K562 (cell line): ENCODE results near the gene PLCB1. TPM values are rescaled to one million over a fixed set of nuclear protein-coding genes. Genes with fewer than 3 reads are reported as not detected.

ENCODE experiments used
- ATAC-seq: fragments of 200-7000 bp; cut with Tn5 transposase; 3 replicates; pipeline ENCODE4 v1.9.1; 2020; ENCODE audit warnings: moderate library complexity
- BruUV-seq: library from RNA; stranded (reverse); fragments of 400-500 nt; replicated peaks from 2 replicates; lab custom pipeline; 2021; lab: Mats Ljungman, UMichigan
- CTCF ChIA-PET: fragments of 300-600 bp; formaldehyde crosslinking; extraction: SDS; loops from one replicate; lab custom pipeline; 2021; ENCODE audit warnings: low intra/inter-chr PET ratio; lab: Yijun Ruan, JAX
- POLR2A ChIA-PET: fragments of 300-600, 350-650 bp; sonication (Branson Sonifier 250); formaldehyde crosslinking; extraction: SDS; loops from one replicate; lab custom pipeline; 2021; ENCODE audit warnings: antibody characterized with exemption, inconsistent platforms; lab: Yijun Ruan, JAX
- DNase-seq, 4 experiments: peaks; one replicate each; pipeline versions ENCODE4 v3.0.0 to v3.0.0-alpha.2; 2011 to 2018; ENCODE audit warnings: low spot score in 3 of 4, mixed read lengths in 3 of 4; ENCODE audit errors: extremely low read depth in 1 of 4
- FAIRE-seq: peaks from 2 replicates; lab custom pipeline; 2011; peaks lifted over from hg19 to GRCh38; lab: Jason Lieb, UNC
- H2AFZ ChIP-seq: 2 replicates; pipeline ENCODE4 v1.6.0; 2011; ENCODE audit warnings: low read depth, low read length, control low read depth, inconsistent platforms
- H3K27ac ChIP-seq: fragments of 200-600 bp; 3 replicates; pipeline ENCODE4 v1.8.0; 2011; ENCODE audit warnings: low read depth, mild to moderate bottlenecking, control low read depth, inconsistent platforms, low read length, moderate library complexity, mixed read lengths; ENCODE audit errors: extremely low read depth
- H3K27me3 ChIP-seq, 2 experiments: fragments of 300-600 bp in 1 of 2; 2 replicates in 1 of 2; 3 replicates in 1 of 2; pipeline versions ENCODE4 v1.6.0 to v1.8.0; 2011; ENCODE audit warnings: inconsistent platforms in 2 of 2, low read length in 2 of 2, mild to moderate bottlenecking in 1 of 2, mixed read lengths in 1 of 2, moderate library complexity in 1 of 2; ENCODE audit not compliant: control insufficient read depth in 2 of 2, insufficient read depth in 2 of 2
- H3K36me3 ChIP-seq: fragments of 300-600 bp; 3 replicates; pipeline ENCODE4 v1.8.0; 2011; ENCODE audit warnings: mild to moderate bottlenecking, low read length, inconsistent platforms; ENCODE audit not compliant: control insufficient read depth, insufficient read depth
- H3K4me1 ChIP-seq, 2 experiments: fragments of 200-600 bp in 1 of 2; replicated peaks in 1 of 2; 2 replicates in 1 of 2; 3 replicates in 1 of 2; pipeline versions ENCODE4 v1.5.1 to v1.8.0; 2011; ENCODE audit warnings: inconsistent platforms in 2 of 2, low read length in 2 of 2, mild to moderate bottlenecking in 1 of 2, mixed read lengths in 1 of 2, moderate library complexity in 1 of 2; ENCODE audit not compliant: control insufficient read depth in 2 of 2, insufficient read depth in 2 of 2
- H3K4me2 ChIP-seq: 2 replicates; pipeline ENCODE4 v1.6.1; 2011; ENCODE audit warnings: low read length, control low read depth, inconsistent platforms, mixed read lengths; ENCODE audit not compliant: insufficient read depth
- H3K4me3 ChIP-seq: fragments of 200-600 bp; sonication (generic), shearing (Covaris generic); 2 replicates; pipeline ENCODE4 v1.5.1; 2016; ENCODE audit warnings: control low read depth, inconsistent platforms
- H3K79me2 ChIP-seq: fragments of 200-600 bp; 3 replicates; pipeline ENCODE4 v1.8.0; 2011; ENCODE audit warnings: low read length, inconsistent platforms; ENCODE audit not compliant: control insufficient read depth, insufficient read depth
- H3K9ac ChIP-seq, 2 experiments: 2 replicates each; pipeline versions ENCODE4 v1.6.0 to v1.6.1; 2011; ENCODE audit warnings: low read depth in 2 of 2, low read length in 2 of 2, control low read depth in 1 of 2, inconsistent platforms in 1 of 2, mild to moderate bottlenecking in 1 of 2, mixed read lengths in 1 of 2; ENCODE audit not compliant: insufficient read depth in 1 of 2
- H3K9me1 ChIP-seq: one replicate; pipeline ENCODE4 v1.6.0; 2011; ENCODE audit warnings: inconsistent platforms, mild to moderate bottlenecking, low read length, moderate library complexity; ENCODE audit not compliant: control insufficient read depth, insufficient read depth
- H3K9me3 ChIP-seq: replicated peaks from 2 replicates; pipeline ENCODE4 v1.5.1; 2011; ENCODE audit warnings: low read depth, low read length, inconsistent platforms; ENCODE audit not compliant: control insufficient read depth, insufficient read depth
- H4K20me1 ChIP-seq: replicated peaks from 2 replicates; pipeline ENCODE4 v1.6.1; 2011; ENCODE audit warnings: low read length, inconsistent platforms, mixed read lengths; ENCODE audit not compliant: control insufficient read depth, insufficient read depth
- HMGN3 ChIP-seq: IDR thresholded peaks from 2 replicates; pipeline ENCODE4 v1.6.1; 2011; ENCODE audit warnings: borderline replicate concordance, low read depth, mild to moderate bottlenecking, mixed read lengths, low read length; ENCODE audit not compliant: insufficient read length; ENCODE audit errors: extremely low read depth
- NCOA4 ChIP-seq: fragments of 450-650 bp; IDR thresholded peaks from 2 replicates; pipeline ENCODE4 v1.6.1; 2018; ENCODE audit warnings: mild to moderate bottlenecking; ENCODE audit not compliant: partially characterized antibody
- NFE2L1 ChIP-seq: fragments of 450-650 bp; IDR thresholded peaks from 2 replicates; pipeline ENCODE4 v1.6.1; 2016; ENCODE audit warnings: missing genetic modification characterization, low read depth, mild to moderate bottlenecking, missing compliant biosample characterization, moderate library complexity, borderline replicate concordance
- PHF20 ChIP-seq: fragments of 450-650 bp; IDR thresholded peaks from 2 replicates; pipeline ENCODE4 v1.6.1; 2018; ENCODE audit not compliant: partially characterized antibody
- SOX6 ChIP-seq: fragments of 450-650 bp; IDR thresholded peaks from 2 replicates; pipeline ENCODE4 v1.6.1; 2014; ENCODE audit warnings: mild to moderate bottlenecking
- TCFL5 ChIP-seq: fragments of 250-450 bp; sonication (Bioruptor Pico); conservative IDR thresholded peaks from 2 replicates; pipeline ENCODE4 v1.6.1; 2021; ENCODE audit warnings: mild to moderate bottlenecking, moderate library complexity, matching md5 sums
- YY1 ChIP-seq, 3 experiments: IDR thresholded peaks; 2 replicates each; pipeline ENCODE4 v1.6.1; 2011; ENCODE audit warnings: low read length in 2 of 3, mild to moderate bottlenecking in 2 of 3, moderate library complexity in 2 of 3, borderline replicate concordance in 1 of 3, control low read depth in 1 of 3, low read depth in 1 of 3; ENCODE audit not compliant: insufficient read depth in 3 of 3, insufficient replicate concordance in 2 of 3, control insufficient read depth in 1 of 3, insufficient read length in 1 of 3; ENCODE audit errors: extremely low read depth in 1 of 3
- ZFP1 ChIP-seq: fragments of 450-650 bp; formaldehyde crosslinking; IDR thresholded peaks from 2 replicates; pipeline ENCODE4 v1.4.0; 2020; ENCODE audit warnings: mild to moderate bottlenecking, mixed read lengths
- ZKSCAN3 ChIP-seq: fragments of 250-450 bp; sonication (Bioruptor Pico); IDR thresholded peaks from 2 replicates; pipeline ENCODE4 v1.4.0; 2020
- ZNF3 ChIP-seq: fragments of 250-450 bp; sonication (Bioruptor Pico); IDR thresholded peaks from 2 replicates; pipeline ENCODE4 v1.5.0; 2021; ENCODE audit warnings: mild to moderate bottlenecking, moderate library complexity
- WGBS: fragments of 100-300 bp; shearing (Covaris generic); methylation state at CpG from one replicate; pipeline ENCODE4 v1.1.6; 2016; ENCODE audit warnings: low coverage, mixed read lengths; ENCODE audit not compliant: insufficient coverage; ENCODE audit errors: missing lambda C conversion rate; 5-methylcytosine and 5-hydroxymethylcytosine counted together
- in situ Hi-C: fragments of 300-500 bp; cut with MboI; formaldehyde crosslinking; loops from 4 replicates; pipeline ENCODE4 v1.15.0; 2018; ENCODE audit warnings: inconsistent platforms, mixed read lengths
- intact Hi-C: fragments of 100-400 bp; cut with micrococcal nuclease; formaldehyde crosslinking; loops from 2 replicates; pipeline ENCODE4 v1.14.2; 2022
- polyA plus RNA-seq, 8 experiments: library from polyadenylated mRNA; depleted of rRNA in 4 of 8; stranded (reverse) in 5 of 8; unstranded in 3 of 8; fragments of >200 nt; fragmentation: Nextera tagmentation in 2 of 8; fragmentation: Illumina TruSeq in 1 of 8; extraction: Ambion mirVana in 2 of 8; extraction: Trizol in 1 of 8; gene quantifications; 2 replicates each; pipeline versions ENCODE4 v1.2.1 to v1.2.3, GENCODE V29; 2011 to 2014; ENCODE audit warnings: inconsistent platforms in 1 of 8, missing spikeins in 1 of 8
- total RNA-seq, 7 experiments: library from RNA; depleted of rRNA in 6 of 7; stranded (reverse); fragments of >200 nt in 6 of 7; fragmentation: Illumina TruSeq in 2 of 7; extraction: Trizol in 2 of 7; gene quantifications; 2 replicates each; pipeline versions ENCODE4 v1.2.1 to v1.2.3, GENCODE V29; 2011 to 2021; ENCODE audit warnings: low replicate concordance in 1 of 7
- TF ChIP-seq, protein P1 (sequence below): fragments of 250-450 bp; sonication (Bioruptor Pico); IDR thresholded peaks from 2 replicates; pipeline ENCODE4 v1.8.0; 2021; ENCODE audit warnings: moderate library complexity, mild to moderate bottlenecking, inconsistent platforms
- TF ChIP-seq, protein P2 (sequence below): sonication (generic); formaldehyde crosslinking; IDR thresholded peaks from 2 replicates; pipeline ENCODE4 v1.8.1; 2022; ENCODE audit warnings: missing genetic modification reagents

PLCB1 gene
- total and polyA plus RNA-seq, 9 of the 15 experiments (the other 6 are each of a cell fraction or from before 2014, with no cell fraction given), result 0.34 to 3.1 (median 1.3) TPM

- no peak for ATAC-seq
- Histone ChIP-seq H3K79me2 (no peaks in the 10 kb centered on the region), H3K9me3 (no peaks in the 10 kb centered on the region)
- TF ChIP-seq HMGN3 (no peak), YY1 (IDR thresholded peaks at IDR 0.05; ENCODE audit: borderline replicate concordance in 1 of 3, control insufficient read depth in 1 of 3, extremely low read depth in 1 of 3, insufficient read depth in 3 of 3, insufficient read length in 1 of 3, insufficient replicate concordance in 2 of 3, low read depth in 1 of 3, low read length in 2 of 3) (no peak), SOX6 (no peak), NFE2L1 (tag) (no peak), PHF20 (no peak), TCFL5 (CRISPR knock-in tag) (no peak), ZNF3 (CRISPR knock-in tag) (no peak), NCOA4 (no peak), ZFP1 (no peak), ZKSCAN3 (CRISPR knock-in tag) (no peak)
- TF ChIP-seq, protein P1, sequence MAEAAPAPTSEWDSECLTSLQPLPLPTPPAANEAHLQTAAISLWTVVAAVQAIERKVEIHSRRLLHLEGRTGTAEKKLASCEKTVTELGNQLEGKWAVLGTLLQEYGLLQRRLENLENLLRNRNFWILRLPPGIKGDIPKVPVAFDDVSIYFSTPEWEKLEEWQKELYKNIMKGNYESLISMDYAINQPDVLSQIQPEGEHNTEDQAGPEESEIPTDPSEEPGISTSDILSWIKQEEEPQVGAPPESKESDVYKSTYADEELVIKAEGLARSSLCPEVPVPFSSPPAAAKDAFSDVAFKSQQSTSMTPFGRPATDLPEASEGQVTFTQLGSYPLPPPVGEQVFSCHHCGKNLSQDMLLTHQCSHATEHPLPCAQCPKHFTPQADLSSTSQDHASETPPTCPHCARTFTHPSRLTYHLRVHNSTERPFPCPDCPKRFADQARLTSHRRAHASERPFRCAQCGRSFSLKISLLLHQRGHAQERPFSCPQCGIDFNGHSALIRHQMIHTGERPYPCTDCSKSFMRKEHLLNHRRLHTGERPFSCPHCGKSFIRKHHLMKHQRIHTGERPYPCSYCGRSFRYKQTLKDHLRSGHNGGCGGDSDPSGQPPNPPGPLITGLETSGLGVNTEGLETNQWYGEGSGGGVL (CRISPR knock-in tag), result no peak
- TF ChIP-seq, protein P2, sequence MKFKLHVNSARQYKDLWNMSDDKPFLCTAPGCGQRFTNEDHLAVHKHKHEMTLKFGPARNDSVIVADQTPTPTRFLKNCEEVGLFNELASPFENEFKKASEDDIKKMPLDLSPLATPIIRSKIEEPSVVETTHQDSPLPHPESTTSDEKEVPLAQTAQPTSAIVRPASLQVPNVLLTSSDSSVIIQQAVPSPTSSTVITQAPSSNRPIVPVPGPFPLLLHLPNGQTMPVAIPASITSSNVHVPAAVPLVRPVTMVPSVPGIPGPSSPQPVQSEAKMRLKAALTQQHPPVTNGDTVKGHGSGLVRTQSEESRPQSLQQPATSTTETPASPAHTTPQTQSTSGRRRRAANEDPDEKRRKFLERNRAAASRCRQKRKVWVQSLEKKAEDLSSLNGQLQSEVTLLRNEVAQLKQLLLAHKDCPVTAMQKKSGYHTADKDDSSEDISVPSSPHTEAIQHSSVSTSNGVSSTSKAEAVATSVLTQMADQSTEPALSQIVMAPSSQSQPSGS (CRISPR knock-in tag), result no peak
- TF ChIP-seq, all 486 proteins: peak for 0
- POLR2A ChIA-PET, result no interaction called here
- Histone ChIP-seq H3K4me3 (no peak overlapping the region), H3K27me3 (no peaks in the 10 kb centered on the region), H3K9ac (no peak overlapping the region), H3K36me3 (no peaks in the 10 kb centered on the region), H3K27ac (no peak overlapping the region), H3K9me1 (no peaks in the 10 kb centered on the region), H3K4me1 (0 out of 5 replicates have a peak, but pooled peaks cover 0 to 5% of the 10 kb centered on the region in 2 experiments), H4K20me1 (no peaks in the 10 kb centered on the region), H3K4me2 (no peak overlapping the region), H2AFZ (no peak overlapping the region)
- intact Hi-C loops, result no loop called here
- CTCF ChIA-PET, result no interaction called here
- 38% methylated on average over 1 of the region's 1 CpG for WGBS
- DNase-seq (no peak), FAIRE-seq (no peak)
- no TSS peak for BruUV-seq
- in situ Hi-C loops, result no loop called here
These were observed 14.0 kb upstream of the PLCB1 start for GRCh38 chr20:8118039-8118438.
